ENCODE data around the gene MRPL23.
"Not testable (repeated sequence)": the region's sequence is repeated elsewhere in the genome, so short reads cannot be mapped to it uniquely, and the experiment has no call there.

Gene MRPL23

DNA sequence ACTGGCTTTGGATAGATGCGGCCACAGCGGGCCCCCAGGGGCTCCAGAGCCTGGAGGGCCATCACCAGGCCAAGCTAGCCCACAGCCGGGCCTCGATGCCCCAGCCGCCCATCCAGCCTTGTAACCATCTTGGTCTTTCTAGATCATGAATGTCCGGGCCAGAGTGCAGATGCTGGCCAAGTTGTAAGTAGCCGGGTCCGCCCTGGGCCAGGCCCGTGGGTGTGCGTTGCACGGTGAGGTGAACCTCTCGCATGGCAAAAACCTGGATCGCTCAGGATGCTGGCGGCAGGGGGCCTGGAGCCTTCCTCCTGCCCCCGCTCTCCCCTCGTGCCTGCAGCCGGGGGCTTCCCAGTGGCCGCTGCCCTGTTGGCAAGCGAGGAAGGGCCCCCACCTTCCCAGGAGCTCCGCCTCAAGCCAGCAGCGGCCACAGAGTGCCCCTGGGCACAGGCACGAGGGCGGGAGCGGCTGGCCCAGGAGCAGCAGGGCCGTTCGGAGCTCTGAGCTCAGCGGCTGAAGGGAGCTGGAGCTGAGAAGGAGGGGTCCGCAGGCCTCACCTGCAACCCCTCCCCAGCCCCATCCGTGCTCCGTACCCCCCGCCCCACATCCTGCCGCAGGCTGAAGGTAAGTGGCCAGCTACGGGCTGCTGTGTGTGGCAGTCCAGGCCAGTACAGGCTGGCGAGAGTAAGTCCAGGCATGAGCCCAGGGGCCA is 10.9 kb upstream of the MRPL23 start:
- no peaks in the 10 kb centered on the region for H3K27me3 ChIP-seq (ENCODE audit: control insufficient read depth, insufficient read depth, low read length)
- H3K36me3 ChIP-seq (ENCODE audit: control insufficient read depth, insufficient read depth, low read length): no peaks in the 10 kb centered on the region
- H3K4me1 ChIP-seq (ENCODE audit: control insufficient read depth, insufficient read depth, low read length): no peaks in the 10 kb centered on the region
- H3K4me3 ChIP-seq (ENCODE audit: low read depth, low read length): no peak overlapping the region
- no peak overlapping the region for H3K9ac ChIP-seq (ENCODE audit: low read depth, low read length)
- no peak overlapping the region for H3K27ac ChIP-seq (ENCODE audit: low read depth, low read length)
- no peaks in the 10 kb centered on the region for H3K9me3 ChIP-seq (ENCODE audit: control insufficient read depth, insufficient read depth, low read length)

DNA sequence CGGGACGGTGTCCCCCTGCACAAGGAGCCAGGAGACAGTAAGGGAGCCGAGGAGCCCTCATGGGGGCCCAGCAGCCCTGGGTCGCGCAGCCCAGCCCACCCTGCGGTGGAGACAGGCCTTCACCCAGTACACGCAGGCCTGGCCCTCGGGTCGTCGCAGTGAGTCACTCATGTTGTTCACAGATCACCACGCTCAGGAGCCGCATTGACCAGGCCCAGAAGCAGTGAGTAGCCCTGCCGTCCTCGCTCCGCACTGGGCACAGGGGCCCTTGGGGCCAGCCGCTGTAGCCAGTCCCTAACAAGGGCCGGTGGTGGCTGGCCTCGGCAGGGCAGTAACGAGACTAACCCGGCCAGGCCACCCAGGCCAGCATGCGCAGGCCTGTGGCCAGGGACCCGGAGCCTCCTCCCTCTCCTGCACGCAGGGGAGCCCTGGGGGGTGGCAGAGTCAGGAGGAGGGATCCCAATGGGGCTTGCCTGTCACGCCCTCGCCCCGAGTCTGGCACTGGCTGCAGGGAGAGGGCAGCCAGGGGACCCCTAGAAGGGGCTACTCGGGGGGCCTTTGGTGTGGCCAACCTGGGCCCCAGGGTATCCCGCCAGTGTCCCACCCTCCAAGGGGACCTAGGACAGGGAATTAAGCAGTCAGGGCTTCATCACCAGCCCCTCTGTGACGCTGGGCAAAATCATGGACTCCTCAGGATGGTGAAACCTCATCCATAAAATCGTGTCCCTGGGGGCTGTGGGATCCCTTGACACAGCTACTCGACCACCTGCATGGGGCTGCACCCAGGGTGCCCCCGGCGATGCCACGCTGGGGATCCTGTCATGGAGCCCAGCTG is 10.1 kb upstream of the MRPL23 start:
- Histone ChIP-seq H3K27ac (ENCODE audit: low read depth, low read length) (no peak overlapping the region), H3K9me3 (ENCODE audit: control insufficient read depth, insufficient read depth, low read length) (no peaks in the 10 kb centered on the region), H3K4me1 (ENCODE audit: control insufficient read depth, insufficient read depth, low read length) (no peaks in the 10 kb centered on the region), H3K4me3 (ENCODE audit: low read depth, low read length) (no peak overlapping the region), H3K36me3 (ENCODE audit: control insufficient read depth, insufficient read depth, low read length) (no peaks in the 10 kb centered on the region), H3K9ac (ENCODE audit: low read depth, low read length) (no peak overlapping the region), H3K27me3 (ENCODE audit: control insufficient read depth, insufficient read depth, low read length) (no peaks in the 10 kb centered on the region)

DNA sequence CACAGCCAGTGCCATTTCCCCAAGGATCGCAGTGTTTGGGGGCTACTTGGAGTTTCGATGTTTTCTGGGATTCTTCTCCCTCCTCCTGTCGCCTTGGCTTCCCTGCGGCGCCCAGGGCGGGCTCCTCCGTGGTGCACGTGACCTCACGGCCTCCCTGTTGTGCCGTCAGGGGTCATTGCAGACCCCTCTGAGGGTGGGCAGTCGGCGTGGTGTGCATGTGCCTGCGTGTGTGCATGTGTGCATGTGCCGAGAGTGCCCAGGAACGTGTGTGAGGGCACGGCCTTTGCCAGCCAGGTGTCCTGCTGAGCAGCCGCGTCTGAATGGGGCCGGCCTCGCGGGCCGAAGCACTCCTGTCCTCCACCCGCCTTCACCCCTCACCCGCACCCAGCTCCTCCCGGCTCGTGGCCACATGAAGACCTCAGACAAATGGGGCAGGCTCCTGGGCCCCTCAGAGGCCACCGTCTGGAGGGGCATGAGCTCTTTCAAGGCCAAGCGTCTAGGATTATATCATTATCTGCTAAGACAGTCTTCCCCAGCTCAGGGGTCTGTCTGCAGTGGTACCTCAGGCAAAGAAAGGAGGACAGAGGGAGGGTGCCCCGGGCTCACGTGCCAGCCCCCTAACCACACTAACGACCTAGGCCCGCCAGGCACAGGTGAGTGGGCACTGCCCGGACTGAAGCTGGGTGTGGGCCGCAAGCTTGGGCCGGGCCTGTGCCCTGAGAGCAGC is 9.4 kb upstream of the MRPL23 start:
- Histone ChIP-seq H3K27ac (ENCODE audit: low read depth, low read length) (no peak overlapping the region), H3K27me3 (ENCODE audit: control insufficient read depth, insufficient read depth, low read length) (no peaks in the 10 kb centered on the region), H3K9me3 (ENCODE audit: control insufficient read depth, insufficient read depth, low read length) (no peaks in the 10 kb centered on the region), H3K36me3 (ENCODE audit: control insufficient read depth, insufficient read depth, low read length) (no peaks in the 10 kb centered on the region), H3K9ac (ENCODE audit: low read depth, low read length) (no peak overlapping the region), H3K4me3 (ENCODE audit: low read depth, low read length) (no peak overlapping the region), H3K4me1 (ENCODE audit: control insufficient read depth, insufficient read depth, low read length) (no peaks in the 10 kb centered on the region)

DNA sequence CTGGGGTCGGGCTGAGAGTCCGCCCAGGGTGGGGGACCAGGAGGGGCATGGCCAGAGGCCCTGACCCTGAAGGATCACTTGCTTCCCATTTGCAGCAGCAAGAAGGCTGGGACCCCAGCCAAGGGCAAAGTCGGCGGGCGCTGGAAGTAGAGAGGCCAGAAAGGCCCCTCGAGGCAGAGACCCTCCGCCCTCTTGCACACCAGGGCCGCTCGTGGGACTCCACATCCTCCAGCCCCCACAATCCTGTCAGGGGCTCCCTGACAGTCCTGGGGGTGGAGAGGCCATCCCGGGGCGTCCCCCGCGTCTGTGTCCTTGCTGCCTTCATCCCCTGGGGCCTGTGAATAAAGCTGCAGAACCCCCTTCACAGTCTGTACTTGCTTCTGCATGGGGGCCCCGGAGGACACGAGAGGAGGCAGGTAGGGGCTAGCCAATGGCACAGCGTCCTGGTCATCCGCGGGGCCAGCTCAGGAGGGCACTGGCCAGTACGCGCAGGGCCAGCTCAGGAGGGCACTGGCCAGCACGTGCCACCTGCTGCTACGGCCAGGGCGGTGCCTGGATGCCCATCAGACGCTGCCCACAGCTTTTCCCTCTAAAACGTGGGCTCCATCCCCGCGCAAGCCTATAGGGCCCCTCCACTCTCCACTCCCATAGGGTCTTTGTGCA is 8.7 kb upstream of the MRPL23 start:
- Histone ChIP-seq H3K27ac (ENCODE audit: low read depth, low read length) (no peak overlapping the region), H3K36me3 (ENCODE audit: control insufficient read depth, insufficient read depth, low read length) (no peaks in the 10 kb centered on the region), H3K4me3 (ENCODE audit: low read depth, low read length) (no peak overlapping the region), H3K27me3 (ENCODE audit: control insufficient read depth, insufficient read depth, low read length) (no peaks in the 10 kb centered on the region), H3K4me1 (ENCODE audit: control insufficient read depth, insufficient read depth, low read length) (no peaks in the 10 kb centered on the region), H3K9me3 (ENCODE audit: control insufficient read depth, insufficient read depth, low read length) (no peaks in the 10 kb centered on the region), H3K9ac (ENCODE audit: low read depth, low read length) (no peak overlapping the region)

DNA sequence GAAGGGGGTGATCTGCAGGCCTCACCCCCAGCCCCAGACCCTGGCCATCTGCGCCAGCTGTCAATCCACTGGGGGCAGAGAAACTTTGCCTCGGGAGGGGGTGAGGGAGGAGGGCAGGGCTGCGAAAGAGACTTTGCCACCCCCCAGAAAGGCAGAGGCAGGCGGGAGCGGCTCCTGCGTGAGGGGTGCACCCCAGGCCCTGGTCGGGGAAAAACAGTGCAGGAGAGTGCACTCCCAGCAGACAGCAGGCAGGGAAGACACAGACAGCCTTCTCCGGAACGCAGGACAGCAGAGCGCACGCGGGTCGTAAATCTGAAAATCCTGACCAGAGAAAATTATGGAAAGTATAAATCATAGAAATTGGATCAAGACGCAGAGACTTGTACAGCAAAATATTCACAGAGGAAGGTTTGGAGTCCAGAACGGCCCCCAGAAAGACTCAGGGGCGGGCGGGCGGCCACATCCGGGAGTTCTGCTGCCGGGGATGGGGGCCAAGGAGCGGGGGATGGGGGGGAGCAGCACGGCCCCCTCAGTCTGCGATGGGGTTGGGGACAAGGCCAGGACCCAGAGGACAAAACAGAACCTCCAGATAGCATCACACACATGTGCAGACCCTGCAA is 8.0 kb upstream of the MRPL23 start:
- H3K9me3 ChIP-seq (ENCODE audit: control insufficient read depth, insufficient read depth, low read length): no peaks in the 10 kb centered on the region
- H3K4me1 ChIP-seq (ENCODE audit: control insufficient read depth, insufficient read depth, low read length): no peaks in the 10 kb centered on the region
- H3K4me3 ChIP-seq (ENCODE audit: low read depth, low read length): no peak overlapping the region
- H3K27ac ChIP-seq (ENCODE audit: low read depth, low read length): no peak overlapping the region
- no peak overlapping the region for H3K9ac ChIP-seq (ENCODE audit: low read depth, low read length)
- no peaks in the 10 kb centered on the region for H3K36me3 ChIP-seq (ENCODE audit: control insufficient read depth, insufficient read depth, low read length)
- no peaks in the 10 kb centered on the region for H3K27me3 ChIP-seq (ENCODE audit: control insufficient read depth, insufficient read depth, low read length)

DNA sequence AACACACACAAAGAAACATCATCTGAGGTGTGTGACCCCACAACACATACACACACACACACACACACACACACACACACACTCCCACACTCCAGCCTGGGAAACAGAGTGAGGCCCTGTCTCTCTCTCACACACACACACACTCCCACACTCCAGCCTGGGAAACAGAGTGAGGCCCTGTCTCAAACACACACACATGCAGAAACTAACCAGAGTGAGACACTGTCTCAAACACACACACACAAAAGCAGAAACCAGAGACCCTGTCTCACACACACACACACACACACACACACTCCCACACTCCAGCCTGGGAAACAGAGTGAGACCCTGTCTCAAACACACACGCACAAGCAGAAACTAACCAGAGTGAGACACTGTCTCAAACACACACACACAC is 7.3 kb upstream of the MRPL23 start:
- not testable (repeated sequence) for H3K27me3 ChIP-seq (ENCODE audit: control insufficient read depth, insufficient read depth, low read length); H3K4me3 ChIP-seq (ENCODE audit: low read depth, low read length); H3K9ac ChIP-seq (ENCODE audit: low read depth, low read length); H3K27ac ChIP-seq (ENCODE audit: low read depth, low read length); H3K9me3 ChIP-seq (ENCODE audit: control insufficient read depth, insufficient read depth, low read length); H3K36me3 ChIP-seq (ENCODE audit: control insufficient read depth, insufficient read depth, low read length); H3K4me1 ChIP-seq (ENCODE audit: control insufficient read depth, insufficient read depth, low read length)

DNA sequence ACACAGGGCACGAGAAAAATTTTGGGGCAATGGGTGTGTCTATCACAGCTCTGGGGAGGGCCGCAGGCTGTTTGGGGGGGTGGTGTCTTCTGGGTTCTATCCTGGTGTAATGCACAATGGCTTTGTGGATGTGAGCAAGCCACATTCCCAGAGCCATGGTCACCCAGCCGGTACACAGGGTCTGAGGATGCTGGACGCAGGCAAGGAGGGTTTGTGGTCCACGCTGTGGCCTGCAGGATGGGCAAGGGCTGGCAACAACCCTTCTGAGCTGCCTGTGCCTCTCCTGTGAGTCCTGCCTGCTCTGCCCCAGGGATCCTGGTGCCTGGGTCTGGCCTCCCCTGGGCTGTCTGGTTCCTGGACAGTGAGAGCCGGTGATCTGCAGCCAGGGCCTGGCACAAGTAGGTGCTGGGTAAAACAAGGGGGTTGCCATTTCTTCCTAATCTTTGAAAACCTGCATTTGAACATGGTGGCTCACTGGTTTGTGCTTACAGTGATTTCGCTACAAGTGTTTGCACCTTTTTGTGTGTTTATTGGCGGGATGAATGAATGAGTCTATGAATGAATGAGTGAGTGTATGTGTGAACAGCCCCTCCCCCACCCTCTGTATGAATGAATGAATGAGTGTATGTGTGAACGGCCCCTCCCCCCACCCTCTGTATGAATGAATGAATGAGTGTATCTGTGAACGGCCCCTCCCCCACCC is 4.4 kb upstream of the MRPL23 start:
- Histone ChIP-seq H3K9me3 (ENCODE audit: control insufficient read depth, insufficient read depth, low read length) (no peaks in the 10 kb centered on the region), H3K27me3 (ENCODE audit: control insufficient read depth, insufficient read depth, low read length) (no peaks in the 10 kb centered on the region), H3K27ac (ENCODE audit: low read depth, low read length) (no peak overlapping the region), H3K9ac (ENCODE audit: low read depth, low read length) (no peak overlapping the region), H3K4me1 (ENCODE audit: control insufficient read depth, insufficient read depth, low read length) (no peaks in the 10 kb centered on the region), H3K4me3 (ENCODE audit: low read depth, low read length) (no peak overlapping the region), H3K36me3 (ENCODE audit: control insufficient read depth, insufficient read depth, low read length) (no peaks in the 10 kb centered on the region)

DNA sequence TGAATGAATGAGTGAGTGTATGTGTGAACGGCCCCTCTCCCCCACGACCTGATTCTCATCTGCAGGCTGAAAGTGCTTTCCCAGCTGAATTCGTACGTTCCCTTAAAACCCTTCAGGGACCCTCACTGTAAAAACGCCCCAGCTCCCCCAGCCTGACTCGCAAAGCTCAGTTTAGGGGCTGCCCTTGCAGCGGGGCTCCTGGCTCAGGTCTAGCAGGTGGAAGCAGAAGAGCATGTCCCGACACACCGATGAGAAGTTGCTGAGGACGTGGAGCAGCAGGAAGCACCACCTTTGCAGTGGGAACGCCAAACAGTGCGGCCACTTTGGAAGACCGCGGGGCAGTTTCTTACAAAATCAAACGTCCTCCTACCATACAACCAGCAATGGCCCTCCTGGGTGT is 3.6 kb upstream of the MRPL23 start:
- H3K27ac ChIP-seq (ENCODE audit: low read depth, low read length): no peak overlapping the region
- H3K9me3 ChIP-seq (ENCODE audit: control insufficient read depth, insufficient read depth, low read length): no peaks in the 10 kb centered on the region
- H3K4me1 ChIP-seq (ENCODE audit: control insufficient read depth, insufficient read depth, low read length): no peaks in the 10 kb centered on the region
- H3K36me3 ChIP-seq (ENCODE audit: control insufficient read depth, insufficient read depth, low read length): no peaks in the 10 kb centered on the region
- no peaks in the 10 kb centered on the region for H3K27me3 ChIP-seq (ENCODE audit: control insufficient read depth, insufficient read depth, low read length)
- no peak overlapping the region for H3K4me3 ChIP-seq (ENCODE audit: low read depth, low read length)
- H3K9ac ChIP-seq (ENCODE audit: low read depth, low read length): no peak overlapping the region

DNA sequence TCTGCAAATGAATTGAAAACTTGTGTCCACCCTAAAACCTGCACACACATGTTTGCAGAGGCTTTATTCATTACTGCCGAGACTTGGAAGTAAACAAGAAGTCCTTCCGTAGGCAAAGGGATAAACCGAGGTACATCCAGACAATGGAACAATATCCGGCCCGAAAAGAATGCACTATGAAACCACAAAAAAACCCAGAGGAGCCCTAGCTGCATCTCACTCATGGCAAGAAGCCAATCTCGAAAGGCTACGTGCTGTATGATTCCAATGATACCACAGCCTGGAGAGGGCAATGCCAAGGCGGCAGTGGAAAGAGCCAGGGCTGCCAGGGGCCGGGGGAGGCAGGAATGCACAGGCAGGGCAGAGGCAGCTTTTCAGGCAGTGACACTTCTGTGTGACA is 3.2 kb upstream of the MRPL23 start:
- Histone ChIP-seq H3K4me3 (ENCODE audit: low read depth, low read length) (no peak overlapping the region), H3K36me3 (ENCODE audit: control insufficient read depth, insufficient read depth, low read length) (no peaks in the 10 kb centered on the region), H3K27me3 (ENCODE audit: control insufficient read depth, insufficient read depth, low read length) (no peaks in the 10 kb centered on the region), H3K9ac (ENCODE audit: low read depth, low read length) (no peak overlapping the region), H3K4me1 (ENCODE audit: control insufficient read depth, insufficient read depth, low read length) (no peaks in the 10 kb centered on the region), H3K9me3 (ENCODE audit: control insufficient read depth, insufficient read depth, low read length) (no peaks in the 10 kb centered on the region), H3K27ac (ENCODE audit: low read depth, low read length) (no peak overlapping the region)

DNA sequence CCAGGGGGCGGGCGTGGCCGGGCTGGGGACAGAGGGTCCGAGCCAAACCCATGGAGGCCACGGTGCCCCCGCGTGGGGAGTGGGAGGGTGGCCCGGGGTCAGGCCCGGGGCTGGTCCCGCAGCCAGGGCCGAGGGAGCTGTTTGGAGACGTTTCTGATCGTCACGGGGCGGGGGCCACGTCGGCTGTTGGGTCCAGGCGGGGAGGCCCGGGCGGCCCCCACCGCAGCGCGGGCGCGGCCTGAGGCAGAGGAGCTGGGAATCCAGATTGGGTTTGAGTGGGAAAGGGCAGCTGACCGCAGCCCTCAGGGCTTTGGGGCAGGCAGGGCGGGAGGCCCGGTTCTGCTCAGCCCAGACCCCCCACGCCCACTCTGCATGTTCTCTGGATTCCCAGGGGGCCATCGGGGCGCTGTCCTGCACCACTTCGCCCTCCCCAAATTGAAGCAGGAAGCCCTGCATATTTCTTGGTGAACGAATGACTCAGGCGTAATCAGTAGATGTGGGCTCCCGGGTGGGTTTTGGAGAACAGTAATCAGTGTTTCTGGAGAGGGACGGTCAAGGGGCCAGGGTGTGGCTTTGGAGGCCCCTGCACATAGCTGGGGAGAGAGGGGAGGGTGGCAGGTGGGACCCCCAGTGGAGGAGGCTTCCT is 583 bp downstream of the MRPL23 start:
- Histone ChIP-seq H3K9me3 (ENCODE audit: control insufficient read depth, insufficient read depth, low read length) (no peaks in the 10 kb centered on the region), H3K27me3 (ENCODE audit: control insufficient read depth, insufficient read depth, low read length) (no peaks in the 10 kb centered on the region), H3K36me3 (ENCODE audit: control insufficient read depth, insufficient read depth, low read length) (no peaks in the 10 kb centered on the region), H3K9ac (ENCODE audit: low read depth, low read length) (no peak overlapping the region), H3K27ac (ENCODE audit: low read depth, low read length) (no peak overlapping the region), H3K4me1 (ENCODE audit: control insufficient read depth, insufficient read depth, low read length) (no peaks in the 10 kb centered on the region), H3K4me3 (ENCODE audit: low read depth, low read length) (no peak overlapping the region)

Measured in HUES48 (cell line).